Ishikawa (cell line): ENCODE measurements around the gene PRICKLE2.
A peak's percentile ranks its signal among the peaks of the same experiment; 100 is the strongest.

Experiments
- CEBPB ChIP-seq: IDR thresholded peaks from 2 replicates; pipeline ENCODE4 v1.6.1; 2012
- CREB1 ChIP-seq: IDR thresholded peaks from 2 replicates; pipeline ENCODE4 v1.6.1; 2012; ENCODE audit warnings: low read depth
- EGR1 ChIP-seq: IDR thresholded peaks from 2 replicates; pipeline ENCODE4 v1.6.1; 2012
- EP300 ChIP-seq: IDR thresholded peaks from 2 replicates; pipeline ENCODE4 v1.6.1; 2012; ENCODE audit warnings: borderline replicate concordance
- FOXM1 ChIP-seq: IDR thresholded peaks from 2 replicates; pipeline ENCODE4 v1.6.1; 2012; ENCODE audit warnings: low read depth, borderline replicate concordance
- NFIC ChIP-seq: IDR thresholded peaks from 2 replicates; pipeline ENCODE4 v1.6.1; 2012
- RAD21 ChIP-seq: IDR thresholded peaks from 2 replicates; pipeline ENCODE4 v1.6.1; 2012; ENCODE audit warnings: low read depth
- REST ChIP-seq: IDR thresholded peaks from 2 replicates; pipeline ENCODE4 v1.6.1; 2012; ENCODE audit warnings: low read depth, mild to moderate bottlenecking
- TAF1 ChIP-seq: IDR thresholded peaks from 2 replicates; pipeline ENCODE4 v1.6.1; 2012; ENCODE audit warnings: low read depth, mild to moderate bottlenecking
- TCF12 ChIP-seq: IDR thresholded peaks from 2 replicates; pipeline ENCODE4 v1.6.1; 2012; ENCODE audit warnings: low read depth
- TEAD4 ChIP-seq: IDR thresholded peaks from 2 replicates; pipeline ENCODE4 v1.6.1; 2012
- USF1 ChIP-seq: IDR thresholded peaks from 2 replicates; pipeline ENCODE4 v1.6.1; 2012
- YY1 ChIP-seq: IDR thresholded peaks from 2 replicates; pipeline ENCODE4 v1.6.1; 2012; ENCODE audit warnings: low read depth
- ZBTB7A ChIP-seq: IDR thresholded peaks from 2 replicates; pipeline ENCODE4 v1.6.1; 2012; ENCODE audit warnings: low read depth
- TF ChIP-seq, protein P1 (sequence below): IDR thresholded peaks from 2 replicates; pipeline ENCODE4 v1.6.1; 2012

Gene PRICKLE2

GRCh38 chr3:64244011-64244942, 19.0 kb upstream of the PRICKLE2 start:
- TF ChIP-seq TCF12: no peak
- no peak for TF ChIP-seq FOXM1
- no peak for TF ChIP-seq CREB1
- TF ChIP-seq REST: no peak
- no peak for TF ChIP-seq TEAD4
- TF ChIP-seq NFIC: no peak
- no peak for TF ChIP-seq TAF1
- peak; percentile 31 for TF ChIP-seq RAD21

DNA sequence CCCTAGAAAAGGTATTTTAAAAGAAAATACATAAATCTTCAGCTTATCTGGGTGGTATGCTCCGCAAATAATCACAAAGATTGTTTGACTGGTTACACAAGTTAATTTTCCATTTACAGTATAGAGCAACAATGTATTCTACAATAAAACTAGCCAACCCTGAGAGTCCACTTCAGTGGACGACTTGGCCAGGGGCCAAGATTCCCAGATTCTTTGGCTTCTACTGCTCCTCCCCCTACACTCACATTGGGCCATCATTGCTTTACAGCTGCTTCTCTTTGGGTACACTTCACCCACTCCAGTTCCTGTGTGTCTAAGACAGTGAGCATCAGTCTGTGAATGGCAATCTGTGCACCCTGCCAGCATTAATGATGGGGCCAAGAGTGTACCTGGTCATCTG, 17.2 kb upstream of the PRICKLE2 start:
- peak; percentile 54; the same call in 1 of the 2 replicates for TF ChIP-seq CEBPB
- TF ChIP-seq EGR1: no peak
- TF ChIP-seq NFIC: peak; percentile 97
- peak; percentile 89 for TF ChIP-seq EP300
- no peak for TF ChIP-seq CREB1
- peak; percentile 84 for TF ChIP-seq TEAD4
- TF ChIP-seq RAD21: peak; percentile 3; the same call in 1 of the 2 replicates
- peak; percentile 19; the same call in 1 of the 2 replicates for TF ChIP-seq YY1
- TF ChIP-seq FOXM1: peak; percentile 87
- TF ChIP-seq TCF12: peak; percentile 88

- TF ChIP-seq REST: no peak
- TF ChIP-seq CEBPB: no peak
- no peak for TF ChIP-seq CREB1
Measured at GRCh38 chr3:64240959-64241358, 15.7 kb upstream of the PRICKLE2 start.

DNA sequence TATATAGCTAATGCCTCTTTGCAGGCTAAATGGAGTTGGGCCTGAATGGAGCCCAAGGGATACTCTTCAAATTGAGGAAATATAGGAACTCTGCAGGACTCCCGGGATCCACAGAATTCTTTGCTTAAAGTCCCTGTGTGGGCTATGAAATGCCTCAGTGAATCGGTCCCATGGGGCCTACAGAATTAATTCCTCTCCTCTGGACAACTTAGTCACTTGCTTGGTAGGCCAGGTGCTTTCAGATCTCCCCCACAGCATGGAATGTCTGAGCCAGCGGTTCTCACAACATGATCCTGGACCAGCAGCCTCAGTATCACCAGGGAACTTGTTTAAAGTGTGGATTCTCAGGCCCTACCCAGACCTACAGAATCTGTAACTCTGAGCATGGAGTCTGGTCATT, 15.1 kb upstream of the PRICKLE2 start:
- TF ChIP-seq REST: no peak
- peak; percentile 34; the same call in 1 of the 2 replicates for TF ChIP-seq EP300
- no peak for TF ChIP-seq YY1
- peak; percentile 40; the same call in 1 of the 2 replicates for TF ChIP-seq TCF12
- TF ChIP-seq, protein P1, sequence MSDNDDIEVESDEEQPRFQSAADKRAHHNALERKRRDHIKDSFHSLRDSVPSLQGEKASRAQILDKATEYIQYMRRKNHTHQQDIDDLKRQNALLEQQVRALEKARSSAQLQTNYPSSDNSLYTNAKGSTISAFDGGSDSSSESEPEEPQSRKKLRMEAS: no peak
- TF ChIP-seq CEBPB: no peak
- TF ChIP-seq NFIC: no peak
- peak; percentile 40; the same call in 1 of the 2 replicates for TF ChIP-seq TEAD4
- no peak for TF ChIP-seq FOXM1
- TF ChIP-seq USF1: no peak
- no peak for TF ChIP-seq ZBTB7A
- no peak for TF ChIP-seq CREB1

- no peak for TF ChIP-seq REST
- TF ChIP-seq RAD21: no peak
- no peak for TF ChIP-seq USF1
- TF ChIP-seq EGR1: no peak
- TF ChIP-seq YY1: no peak
- TF ChIP-seq TAF1: no peak
- TF ChIP-seq TCF12: no peak
- TF ChIP-seq FOXM1: no peak
- TF ChIP-seq NFIC: no peak
- no peak for TF ChIP-seq TEAD4
- TF ChIP-seq CEBPB: no peak
- no peak for TF ChIP-seq ZBTB7A
Measured at GRCh38 chr3:64239841-64240240, 14.6 kb upstream of the PRICKLE2 start.
